HG03571 (cell line): ENCODE results near the gene LRRFIP2.
"Not testable (repeated sequence)": the region's sequence is repeated elsewhere in the genome, so short reads cannot be mapped to it uniquely, and the experiment has no call there.

Source experiments
- ATAC-seq: cut with Tn5 transposase; IDR thresholded peaks from one replicate; pipeline ENCODE4 v1.9.1; 2021; ENCODE audit not compliant: unreplicated experiment

LRRFIP2 gene

DNA sequence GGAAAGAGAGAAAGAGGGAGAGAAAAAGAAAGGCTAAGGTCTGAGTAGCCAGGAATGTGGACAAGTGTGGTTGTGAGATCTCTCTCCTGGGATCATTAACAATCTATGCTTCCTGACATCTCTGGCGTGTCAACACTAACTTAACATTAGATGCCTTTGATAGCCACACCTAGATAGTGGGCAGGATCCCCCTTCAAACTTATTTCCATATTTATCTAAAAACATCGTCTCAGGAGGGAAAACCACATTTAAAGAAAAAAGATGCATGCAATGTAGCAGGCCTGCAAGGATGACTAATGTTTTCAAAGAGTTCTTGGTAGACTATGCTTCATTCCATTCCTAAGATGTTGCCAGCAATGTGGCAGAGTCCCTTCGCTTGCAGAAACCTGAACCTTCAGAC is 100.2 kb downstream of the LRRFIP2 start:
- no peak for ATAC-seq

DNA sequence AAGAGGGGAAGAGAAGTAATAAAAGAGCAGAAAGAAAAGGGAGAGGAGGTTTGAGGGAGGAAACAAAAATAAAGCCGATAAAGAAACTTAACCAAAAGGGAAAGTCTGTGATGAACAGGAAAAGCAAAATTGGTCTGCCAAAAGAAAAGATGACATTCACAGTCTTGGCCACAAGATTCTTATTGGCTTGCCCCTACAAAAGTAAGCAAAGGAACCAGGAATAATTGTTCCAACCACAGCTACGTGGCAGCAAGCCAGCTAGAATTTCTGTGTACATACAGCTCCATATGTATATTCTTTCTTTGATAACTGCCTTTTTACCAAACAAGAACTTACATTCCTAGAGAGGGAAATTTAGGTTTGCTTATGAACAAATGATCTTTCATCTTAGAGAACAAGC is 101.5 kb downstream of the LRRFIP2 start:
- ATAC-seq: no peak

DNA sequence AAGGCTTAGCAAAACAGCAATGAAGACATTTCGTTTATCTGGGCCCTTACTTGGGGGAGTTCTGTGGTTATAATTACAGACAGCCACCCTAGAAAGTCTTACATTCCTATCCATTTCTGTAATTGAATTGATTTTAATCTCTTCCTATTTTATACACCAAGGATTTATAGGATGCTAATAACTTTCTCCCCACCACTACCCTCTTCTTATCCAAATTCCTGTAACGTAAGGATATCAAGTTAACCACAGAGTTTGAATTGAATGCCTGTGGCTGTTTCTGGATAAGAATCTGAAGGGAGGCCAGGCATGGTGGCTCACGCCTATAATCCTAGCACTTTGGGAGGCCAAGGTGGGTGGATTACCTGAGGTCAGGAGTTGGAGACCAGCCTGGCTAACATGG is 102.5 kb downstream of the LRRFIP2 start:
- no peak for ATAC-seq

DNA sequence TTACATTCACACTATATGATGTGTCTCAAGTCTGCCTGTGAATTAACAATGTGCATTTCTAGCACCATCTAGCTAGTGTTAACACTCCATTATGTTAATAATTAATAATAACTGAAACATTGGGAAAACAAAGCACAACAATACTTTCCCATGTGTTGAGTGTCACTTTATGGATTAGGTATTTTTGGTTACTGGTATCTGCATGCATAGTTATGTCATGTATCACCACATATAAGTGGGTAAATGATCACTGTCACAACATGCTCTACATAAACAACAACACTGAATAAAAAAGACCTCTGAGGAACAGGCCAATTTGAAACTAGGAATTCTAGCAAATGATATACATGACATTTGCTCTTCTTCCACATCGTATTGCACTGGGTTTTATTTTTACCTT is 106.4 kb downstream of the LRRFIP2 start:
- ATAC-seq: no peak

DNA sequence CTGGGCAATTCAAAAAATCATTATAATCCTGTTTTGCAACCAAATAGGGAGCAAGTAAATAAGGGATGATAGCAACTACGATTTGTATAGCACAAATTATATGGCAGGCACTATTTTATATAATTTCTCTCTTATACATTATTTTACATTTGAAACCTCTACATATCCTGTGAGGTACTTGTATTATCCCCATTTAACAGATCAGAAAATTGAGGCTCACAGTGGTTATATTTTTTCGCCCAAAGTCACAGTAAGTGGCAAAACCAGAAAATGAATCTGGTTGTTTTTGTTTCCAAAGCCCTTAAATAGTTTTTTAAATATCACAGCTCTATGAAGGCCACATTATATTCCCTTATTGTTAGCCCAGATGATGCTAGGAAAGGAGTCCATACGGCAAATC is 106.8 kb downstream of the LRRFIP2 start:
- ATAC-seq: no peak

DNA sequence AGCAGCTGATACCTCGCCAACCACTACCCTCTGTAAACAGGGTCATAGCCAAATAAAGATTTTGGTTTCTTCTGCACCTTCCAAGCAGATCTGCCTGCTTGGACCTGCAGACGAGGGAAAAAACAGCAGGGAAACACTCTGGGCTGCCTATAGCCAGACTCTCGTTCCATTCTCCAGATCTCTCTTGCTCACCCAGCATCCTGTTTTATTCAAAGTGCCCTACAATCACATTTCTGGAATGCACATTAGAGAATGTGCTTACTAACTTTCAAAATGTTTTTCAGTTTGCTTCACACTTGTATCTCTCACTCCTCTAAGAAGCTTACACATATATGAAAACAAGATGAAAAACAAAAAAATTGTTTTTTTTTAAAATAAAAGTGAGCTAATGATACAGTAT is 109.6 kb downstream of the LRRFIP2 start:
- no peak for ATAC-seq

DNA sequence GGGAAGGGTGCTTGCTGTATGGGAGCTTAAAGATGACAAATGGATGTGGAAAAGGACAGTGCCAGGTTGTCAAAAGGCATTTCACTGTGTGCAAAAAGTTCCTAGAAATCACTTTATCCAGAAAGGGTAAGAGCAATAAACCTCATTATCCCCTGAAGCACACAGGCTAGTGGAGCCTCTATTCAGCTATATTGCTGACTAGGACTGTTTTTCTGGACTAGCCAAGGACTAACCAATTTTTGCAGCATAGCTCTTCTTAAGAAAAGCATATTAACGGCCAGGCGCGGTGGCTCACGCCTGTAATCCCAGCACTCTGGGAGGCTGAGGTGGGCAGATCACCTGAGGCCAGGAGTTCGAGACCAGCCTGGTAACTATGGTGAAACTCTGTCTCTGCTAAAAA is 116.3 kb downstream of the LRRFIP2 start:
- ATAC-seq: no peak

DNA sequence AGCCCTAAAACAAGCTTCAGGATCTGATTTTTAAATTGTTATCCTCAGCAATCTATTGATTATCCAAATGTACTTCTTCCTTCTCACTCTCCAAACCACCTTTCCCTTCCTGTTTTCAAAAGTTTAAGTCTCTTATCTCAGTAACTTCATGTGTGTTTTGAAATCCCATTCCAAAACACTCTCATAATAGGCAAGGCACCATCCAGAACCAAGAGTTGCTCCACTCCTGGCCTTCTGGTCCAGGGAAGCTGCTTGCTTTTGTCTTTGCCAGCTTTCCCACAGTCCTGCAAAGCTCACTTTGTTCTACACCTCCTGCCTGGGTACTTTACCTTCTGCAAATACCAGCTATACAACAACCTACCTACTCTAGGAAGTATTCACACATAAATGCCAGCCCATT is 117.6 kb downstream of the LRRFIP2 start:
- no peak for ATAC-seq

DNA sequence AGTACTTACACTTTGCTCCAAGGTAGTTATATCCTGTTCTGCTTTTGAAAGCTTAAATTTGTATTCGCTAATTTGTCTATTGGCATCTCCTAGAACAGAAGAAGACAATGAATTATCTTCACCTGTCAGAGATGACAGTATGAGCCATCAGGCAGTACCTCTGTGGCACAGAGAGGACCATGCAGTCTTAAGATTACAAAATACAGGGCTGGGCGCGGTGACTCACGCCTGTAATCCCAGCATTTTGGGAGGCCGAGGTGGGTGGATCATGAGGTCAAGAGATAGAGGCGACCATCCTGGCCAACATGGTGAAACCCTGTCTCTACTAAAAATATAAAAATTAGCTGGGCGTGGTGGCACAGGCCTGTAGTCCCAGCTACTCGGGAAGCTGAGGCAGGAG is 119.3 kb downstream of the LRRFIP2 start:
- not testable (repeated sequence) for ATAC-seq

DNA sequence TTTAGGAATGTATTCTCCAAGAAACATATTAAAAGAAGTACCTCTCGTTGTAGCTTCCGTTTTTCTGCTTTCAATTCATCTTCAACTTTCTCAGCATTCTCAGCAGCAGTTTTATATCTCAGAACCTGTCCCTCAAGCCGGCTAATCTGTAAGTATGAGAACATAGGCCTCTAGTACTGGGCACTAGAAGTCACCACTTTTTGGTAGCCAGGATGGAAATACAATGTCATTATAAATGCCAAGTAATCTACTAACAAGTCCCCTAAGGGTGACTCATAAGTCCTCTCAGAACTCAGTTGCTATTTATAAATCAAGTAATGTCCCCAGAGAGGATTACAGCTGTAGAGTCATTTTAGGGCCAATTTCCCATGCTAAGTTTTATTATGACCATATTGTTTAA is 120.0 kb downstream of the LRRFIP2 start:
- peak; percentile 72 for ATAC-seq

DNA sequence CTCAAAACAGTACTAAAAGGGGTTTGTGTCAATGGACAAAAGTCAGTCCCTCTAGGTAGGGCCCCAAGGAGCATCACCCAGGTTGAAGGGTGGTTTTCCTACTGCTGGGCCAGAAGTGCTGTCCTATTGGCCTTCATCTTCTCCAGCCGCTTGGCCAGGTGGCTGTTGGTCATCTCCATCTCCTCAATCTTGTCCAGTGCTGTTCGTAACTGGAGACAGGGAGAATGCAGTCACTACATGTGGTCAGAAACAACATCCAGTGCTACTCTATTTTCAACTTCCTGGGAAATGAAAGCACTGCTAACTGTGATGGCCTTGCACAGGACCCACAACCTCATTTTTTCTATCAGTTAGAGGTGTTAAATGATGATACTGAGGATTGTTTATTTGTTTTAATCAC is 120.6 kb downstream of the LRRFIP2 start:
- no peak for ATAC-seq

DNA sequence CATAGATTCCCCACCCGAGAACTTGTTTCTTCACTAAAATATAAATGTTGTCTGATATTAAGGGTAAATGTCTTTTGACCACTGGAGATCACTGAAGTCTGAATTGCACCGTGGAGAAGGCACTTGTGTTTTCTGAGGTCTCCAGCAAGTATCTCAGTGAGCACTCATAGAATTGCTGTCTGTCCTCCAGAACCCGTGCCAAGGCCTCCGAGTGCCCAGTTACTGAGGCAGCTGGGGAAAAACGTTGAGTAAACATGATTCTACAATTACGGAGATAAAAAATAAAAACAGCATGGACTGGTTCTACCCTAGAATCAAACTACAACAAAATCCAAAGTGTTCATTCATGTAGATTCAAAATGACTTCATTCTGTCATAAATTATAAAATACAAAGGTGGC is 121.0 kb downstream of the LRRFIP2 start:
- ATAC-seq: no peak

DNA sequence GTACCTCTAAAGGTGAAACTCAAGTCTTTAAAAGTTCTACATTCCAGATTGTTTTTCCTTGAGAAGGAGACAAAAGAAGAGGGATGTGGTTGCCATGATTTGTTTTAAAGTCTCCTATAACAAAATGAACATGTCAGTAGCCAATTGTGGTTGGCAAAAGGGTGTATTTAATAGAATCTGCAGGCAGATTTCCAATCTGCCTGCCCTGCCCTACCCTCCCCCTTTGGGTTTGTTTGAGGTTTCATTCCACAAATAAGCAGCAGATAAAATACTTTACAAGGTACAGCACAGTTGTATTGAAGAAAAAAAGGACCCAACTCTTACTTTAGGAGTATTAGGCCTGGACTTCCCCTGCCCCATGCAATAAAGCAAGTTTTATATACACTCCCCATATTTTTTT is 121.5 kb downstream of the LRRFIP2 start:
- ATAC-seq: no peak

DNA sequence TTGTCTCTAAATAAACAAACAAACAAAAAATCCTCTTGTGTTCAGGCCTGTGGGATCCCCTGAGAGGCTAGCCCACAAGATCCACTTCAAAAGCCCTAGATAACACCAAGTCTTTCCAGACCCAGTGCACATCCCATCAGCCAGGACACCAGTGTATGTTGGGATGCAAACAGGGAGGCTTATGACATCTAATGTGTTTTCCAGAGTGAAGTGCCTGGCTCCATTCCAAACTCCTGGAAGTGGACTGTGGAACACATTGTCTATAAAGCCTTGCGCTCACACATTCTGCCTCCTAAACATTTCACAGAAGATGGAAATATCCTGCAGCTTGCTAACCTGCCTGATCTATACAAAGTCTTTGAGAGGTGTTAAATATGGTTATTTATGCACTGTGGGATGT is 124.1 kb downstream of the LRRFIP2 start:
- ATAC-seq: no peak

DNA sequence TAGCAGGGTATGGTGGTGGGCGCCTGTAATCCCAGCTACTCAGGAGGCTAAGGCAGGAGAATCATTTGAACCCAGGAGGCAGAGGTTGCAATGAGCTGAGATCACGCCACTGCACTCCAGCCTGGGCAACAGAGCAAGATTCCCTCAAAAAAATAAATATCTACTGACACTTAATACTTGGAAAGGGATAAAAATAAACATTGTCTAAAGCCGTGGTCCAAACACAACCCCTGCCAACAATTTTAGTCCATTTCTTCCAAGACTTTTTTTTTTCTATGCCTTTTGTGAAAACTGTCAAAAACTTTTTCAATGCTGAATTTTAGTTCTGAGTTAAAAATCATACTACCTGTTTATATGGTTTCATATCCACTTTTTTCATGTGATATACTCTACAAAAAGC is 131.7 kb downstream of the LRRFIP2 start:
- not testable (repeated sequence) for ATAC-seq

DNA sequence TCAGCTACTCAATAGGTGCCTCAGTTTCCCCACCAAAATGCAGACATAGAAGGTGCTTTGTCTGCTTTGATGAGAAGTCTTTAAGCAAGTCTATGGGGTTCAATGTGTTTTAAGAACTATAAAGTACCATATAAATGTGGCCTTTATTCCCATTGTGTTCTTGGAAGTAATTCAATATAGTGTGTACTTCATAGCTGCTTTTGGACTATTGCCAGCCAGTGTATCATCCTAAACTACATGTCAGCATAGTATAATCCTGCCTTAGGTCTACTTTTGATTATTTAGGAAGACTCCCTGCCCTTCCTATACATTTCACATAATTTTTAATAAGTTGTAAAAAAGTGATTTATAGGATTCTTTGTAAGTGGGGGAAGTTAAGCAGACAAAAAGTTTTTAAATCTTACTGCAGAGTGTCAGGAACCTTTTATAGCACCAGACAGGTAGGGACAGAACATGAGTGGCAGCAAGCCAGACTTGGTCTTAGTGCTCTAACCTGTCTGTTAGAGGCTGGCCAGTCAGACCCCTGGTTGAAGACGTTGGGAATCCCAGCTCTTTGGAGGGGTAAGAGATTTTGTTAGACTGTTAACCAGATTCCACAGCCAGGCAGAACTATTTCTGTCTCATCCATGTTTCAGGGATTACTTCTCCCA is 132.7 kb downstream of the LRRFIP2 start:
- ATAC-seq: no peak

DNA sequence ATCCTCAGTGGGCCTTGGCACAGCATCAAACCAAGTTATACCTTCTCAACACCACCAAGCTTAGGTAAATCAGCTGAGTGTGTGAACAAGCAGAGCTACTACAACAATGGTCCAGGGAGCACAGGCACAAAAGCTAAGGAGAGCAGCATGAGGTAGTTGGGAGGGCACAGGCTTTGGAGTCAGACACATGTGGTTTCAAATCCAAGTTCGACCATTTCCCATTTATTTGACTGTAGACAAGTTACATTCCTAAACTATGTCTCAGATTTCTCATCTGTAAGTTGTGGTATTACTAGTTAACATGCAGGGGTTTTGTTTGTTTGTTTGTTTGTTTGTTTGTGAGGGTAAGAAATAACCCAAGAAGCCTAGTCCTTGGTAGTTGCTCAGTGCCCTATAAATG is 134.2 kb downstream of the LRRFIP2 start:
- ATAC-seq: no peak

DNA sequence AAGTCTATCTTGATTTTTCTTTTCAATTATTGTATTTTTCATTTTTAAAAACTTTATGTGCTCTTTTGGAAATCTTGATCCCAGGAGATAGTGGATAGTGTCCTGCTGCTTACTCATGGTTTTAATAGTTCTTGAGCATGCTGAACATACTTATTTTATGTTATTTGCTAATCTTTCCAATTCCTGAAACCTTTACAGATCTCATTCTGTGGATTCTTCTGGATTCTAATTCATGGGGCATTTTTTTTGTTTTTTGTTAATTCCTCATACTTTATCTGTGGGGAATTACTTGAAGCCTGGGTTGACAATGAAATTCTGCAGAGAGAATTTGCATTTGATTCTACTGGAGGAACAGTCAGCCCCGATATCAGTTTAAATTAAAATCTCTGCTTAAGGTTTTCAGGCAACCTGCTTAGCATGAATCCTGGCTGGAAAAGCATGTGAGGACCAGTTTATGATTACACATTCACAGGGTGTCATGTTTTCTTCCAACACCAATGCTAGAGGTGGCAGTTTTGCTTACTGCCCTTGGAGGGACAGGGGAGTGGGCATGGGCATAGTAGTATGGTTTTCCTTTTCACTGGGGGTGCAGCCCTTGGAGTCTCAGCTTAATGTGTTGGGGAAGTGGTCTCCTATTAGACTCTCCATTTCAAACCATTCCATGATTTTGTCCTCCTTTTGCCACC is 135.1 kb downstream of the LRRFIP2 start:
- ATAC-seq: no peak

DNA sequence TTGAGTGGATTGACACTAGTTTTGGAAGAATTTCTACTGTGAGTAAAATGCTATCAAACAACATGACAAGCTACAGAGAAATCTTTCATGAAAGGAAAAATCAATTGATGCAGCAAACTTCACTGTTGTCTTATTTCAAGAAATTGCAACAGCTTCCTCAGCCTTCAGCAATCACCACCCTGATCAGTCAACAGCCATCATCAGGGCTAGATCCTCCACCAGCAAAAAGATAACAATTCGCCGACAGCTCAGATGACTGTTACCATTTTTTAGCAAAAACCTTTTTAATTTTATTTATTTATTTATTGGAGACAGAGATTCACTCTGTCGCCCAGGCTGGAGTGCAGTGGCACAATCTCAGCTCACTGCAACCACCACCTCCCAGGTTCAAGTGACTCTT is 137.0 kb downstream of the LRRFIP2 start:
- ATAC-seq: no peak

DNA sequence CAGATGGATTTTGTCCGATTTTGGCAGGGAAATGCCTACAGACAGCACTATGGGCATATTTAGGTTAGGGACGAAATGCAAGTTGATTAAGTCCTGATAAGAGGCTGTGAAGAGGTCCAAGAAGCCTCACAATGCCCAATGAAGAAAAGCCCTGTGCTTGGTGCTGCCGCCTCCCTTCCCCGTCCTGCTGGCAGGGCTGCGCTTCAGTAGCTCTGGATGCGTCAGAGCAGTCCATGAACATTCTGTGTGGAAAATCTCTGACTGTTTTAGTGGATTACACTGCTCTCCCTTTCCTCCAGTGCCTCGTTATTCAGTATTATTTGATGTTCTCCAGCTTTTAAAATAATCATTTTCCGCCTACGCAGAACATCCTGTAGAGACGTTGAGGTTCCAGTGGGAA is 141.4 kb downstream of the LRRFIP2 start:
- ATAC-seq: no peak

DNA sequence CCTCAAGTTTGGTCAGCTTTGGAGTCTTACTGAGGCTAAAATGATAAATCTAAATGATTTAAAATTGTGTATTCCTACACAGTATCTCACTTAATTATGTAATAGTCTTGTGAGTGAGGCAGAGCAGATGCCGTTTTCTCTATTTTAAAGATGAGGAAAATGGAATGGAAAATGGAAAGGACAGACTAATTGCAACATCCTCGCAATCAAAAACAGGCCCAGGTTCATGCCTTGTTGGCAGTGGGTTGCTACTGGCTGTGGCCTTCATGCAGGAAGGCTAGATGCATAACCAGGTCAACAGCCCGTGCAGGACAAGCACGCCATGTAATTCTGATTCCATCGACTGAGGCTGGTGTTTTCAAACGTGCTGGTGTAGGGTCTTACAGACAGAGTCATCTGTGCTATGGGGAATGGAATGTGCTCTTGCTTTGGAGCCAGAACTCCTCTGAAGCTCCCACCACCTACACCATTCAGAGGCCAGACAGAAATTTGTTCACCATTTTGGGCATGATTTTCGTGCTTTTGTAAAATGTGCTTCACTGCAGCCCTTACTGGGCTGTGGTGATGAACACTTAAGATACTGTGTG is 143.2 kb downstream of the LRRFIP2 start:
- ATAC-seq: no peak

DNA sequence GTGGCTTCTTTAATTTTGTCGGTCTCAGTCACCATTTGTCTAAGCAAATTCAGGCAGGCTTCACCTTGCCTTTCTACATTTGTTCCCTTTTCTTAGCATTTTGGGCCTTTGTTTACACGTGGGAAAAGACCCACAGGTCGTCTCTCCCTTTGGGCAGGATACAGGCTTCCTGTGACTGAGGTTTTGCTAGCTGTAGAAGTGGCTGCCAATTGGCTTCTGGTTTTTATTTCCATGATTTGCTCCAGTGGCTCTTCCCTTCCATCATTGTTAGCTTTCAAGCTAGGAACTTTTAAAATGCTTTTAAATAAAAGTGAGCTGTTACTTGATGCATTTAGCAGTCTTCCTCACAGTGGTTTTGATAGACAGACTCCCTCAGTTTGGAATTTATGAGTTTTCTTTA is 143.8 kb downstream of the LRRFIP2 start:
- ATAC-seq: no peak
